IMR-90 (cell line): ENCODE data around the gene PTPN4. TPM values are rescaled to one million over a fixed set of nuclear protein-coding genes. Genes with fewer than 3 reads are reported as not detected.

Experiments
- ATAC-seq: fragments of 200-7000 bp; cut with Tn5 transposase; 2 replicates; pipeline ENCODE4 v1.9.1; 2020; ENCODE audit warnings: low read depth, mild to moderate bottlenecking, moderate library complexity
- BruUV-seq: library from RNA; stranded (reverse); fragments of 400-500 nt; replicated peaks from 2 replicates; lab custom pipeline; 2021; lab: Mats Ljungman, UMichigan
- CTCF ChIA-PET: fragments of 300-600 bp; formaldehyde crosslinking; extraction: SDS; loops from one replicate; lab custom pipeline; 2021; ENCODE audit warnings: antibody characterized with exemption; lab: Yijun Ruan, JAX
- POLR2A ChIA-PET: fragments of 300-600 bp; sonication (Branson Sonifier 250); formaldehyde crosslinking; loops from one replicate; lab custom pipeline; 2022; ENCODE audit warnings: antibody characterized with exemption; ENCODE audit not compliant: unreplicated experiment; lab: Charles Lee
- DNase-seq: peaks from one replicate; pipeline ENCODE4 v3.0.0; 2013
- H2AFZ ChIP-seq: replicated peaks from 2 replicates; pipeline ENCODE3; 2013; ENCODE audit warnings: low read length, mild to moderate bottlenecking; ENCODE audit not compliant: poor library complexity
- H2AK5ac ChIP-seq: 2 replicates; pipeline ENCODE4 v1.6.1; 2013; ENCODE audit warnings: low read depth, low read length, inconsistent platforms
- H2AK9ac ChIP-seq: replicated peaks from 2 replicates; pipeline ENCODE3; 2013; ENCODE audit warnings: mild to moderate bottlenecking, low read depth, low read length, moderate library complexity; ENCODE audit not compliant: poor library complexity
- H2BK120ac ChIP-seq: 2 replicates; pipeline ENCODE4 v1.6.1; 2013; ENCODE audit warnings: low read depth, low read length, inconsistent platforms
- H2BK15ac ChIP-seq: 3 replicates; pipeline ENCODE4 v1.6.1; 2013; ENCODE audit warnings: low read depth, low read length, inconsistent platforms
- H2BK20ac ChIP-seq: 2 replicates; pipeline ENCODE4 v1.6.1; 2013; ENCODE audit warnings: low read depth, mild to moderate bottlenecking, inconsistent platforms, low read length, moderate library complexity
- H2BK5ac ChIP-seq: 2 replicates; pipeline ENCODE4 v1.6.1; 2013; ENCODE audit warnings: mild to moderate bottlenecking, low read depth, low read length, inconsistent platforms; ENCODE audit not compliant: poor library complexity, severe bottlenecking
- H3K14ac ChIP-seq: replicated peaks from 2 replicates; pipeline ENCODE4 v1.6.1; 2013; ENCODE audit warnings: low read depth, low read length, inconsistent platforms
- H3K18ac ChIP-seq: 2 replicates; pipeline ENCODE4 v1.6.1; 2013; ENCODE audit warnings: low read depth, low read length, control low read depth
- H3K23ac ChIP-seq: 2 replicates; pipeline ENCODE4 v1.6.1; 2013; ENCODE audit warnings: low read depth, low read length, inconsistent platforms
- H3K27ac ChIP-seq: 2 replicates; pipeline ENCODE4 v1.5.1; 2013; ENCODE audit warnings: mild to moderate bottlenecking, control low read depth, low read length; ENCODE audit not compliant: insufficient read depth
- H3K27me3 ChIP-seq: 2 replicates; pipeline ENCODE4 v1.6.1; 2013; ENCODE audit warnings: low read length; ENCODE audit not compliant: control insufficient read depth, insufficient read depth
- H3K36me3 ChIP-seq: 2 replicates; pipeline ENCODE4 v1.6.1; 2013; ENCODE audit warnings: low read length, mixed read lengths; ENCODE audit not compliant: control insufficient read depth, insufficient read depth
- H3K4ac ChIP-seq: 2 replicates; pipeline ENCODE4 v1.6.1; 2013; ENCODE audit warnings: low read depth, low read length, inconsistent platforms
- H3K4me1 ChIP-seq: 2 replicates; pipeline ENCODE4 v1.6.1; 2013; ENCODE audit warnings: low read length, mixed read lengths; ENCODE audit not compliant: control insufficient read depth, insufficient read depth
- H3K4me2 ChIP-seq: 2 replicates; pipeline ENCODE4 v1.6.1; 2013; ENCODE audit warnings: low read depth, mild to moderate bottlenecking, control low read depth, low read length, moderate library complexity
- H3K4me3 ChIP-seq: 2 replicates; pipeline ENCODE4 v1.5.1; 2013; ENCODE audit warnings: low read depth, mild to moderate bottlenecking, control low read depth, low read length, moderate library complexity; ENCODE audit not compliant: insufficient read depth
- H3K56ac ChIP-seq: 2 replicates; pipeline ENCODE4 v1.6.1; 2013; ENCODE audit warnings: low read length, inconsistent platforms; ENCODE audit not compliant: insufficient read depth; ENCODE audit errors: extremely low read depth
- H3K79me1 ChIP-seq, 2 experiments: 2 replicates each; pipeline ENCODE4 v1.6.1; 2013; ENCODE audit warnings: low read length in 2 of 2, inconsistent platforms in 1 of 2, low read depth in 1 of 2
- H3K9ac ChIP-seq: 2 replicates; pipeline ENCODE4 v1.6.1; 2013; ENCODE audit warnings: low read depth, low read length, control low read depth
- H3K9me1 ChIP-seq: 2 replicates; pipeline ENCODE4 v1.6.1; 2013; ENCODE audit warnings: low read length, inconsistent platforms; ENCODE audit not compliant: insufficient read depth
- H3K9me3 ChIP-seq: 2 replicates; pipeline ENCODE4 v1.6.1; 2013; ENCODE audit warnings: low read length; ENCODE audit not compliant: control insufficient read depth, insufficient read depth
- H4K20me1 ChIP-seq: 2 replicates; pipeline ENCODE4 v1.6.1; 2013; ENCODE audit warnings: low read length, inconsistent platforms; ENCODE audit not compliant: insufficient read depth
- H4K5ac ChIP-seq: 2 replicates; pipeline ENCODE4 v1.6.1; 2013; ENCODE audit warnings: mild to moderate bottlenecking, low read depth, low read length, control low read depth
- H4K8ac ChIP-seq, 2 experiments: 2 replicates each; pipeline ENCODE4 v1.6.1; 2013; ENCODE audit warnings: low read depth in 2 of 2, low read length in 2 of 2, control low read depth in 1 of 2, inconsistent platforms in 1 of 2
- H4K91ac ChIP-seq: 2 replicates; pipeline ENCODE4 v1.6.1; 2013; ENCODE audit warnings: low read depth, low read length, inconsistent platforms; ENCODE audit not compliant: insufficient read depth
- BHLHE40 ChIP-seq: fragments of 150-350 bp; IDR thresholded peaks from 2 replicates; pipeline ENCODE4 v1.6.1; 2016; ENCODE audit warnings: mild to moderate bottlenecking, low read depth, low read length
- CEBPB ChIP-seq: IDR thresholded peaks from 2 replicates; pipeline ENCODE4 v1.6.1; 2012; ENCODE audit warnings: low read depth, low read length, improper control_type of control experiment
- CHD1 ChIP-seq: IDR thresholded peaks from 2 replicates; pipeline ENCODE4 v1.6.1; 2012; ENCODE audit warnings: low read depth, low read length, improper control_type of control experiment
- FOS ChIP-seq: fragments of 150-350 bp; IDR thresholded peaks from 2 replicates; pipeline ENCODE4 v1.6.1; 2016; ENCODE audit warnings: low read depth, low read length
- MAZ ChIP-seq: IDR thresholded peaks from 2 replicates; pipeline ENCODE4 v1.6.1; 2012; ENCODE audit warnings: low read depth, mild to moderate bottlenecking, low read length, improper control_type of control experiment, moderate library complexity, borderline replicate concordance
- POLR2A ChIP-seq: IDR thresholded peaks from 2 replicates; pipeline ENCODE4 v1.6.1; 2012; ENCODE audit warnings: mild to moderate bottlenecking, low read depth, low read length
- RAD21 ChIP-seq: IDR thresholded peaks from 2 replicates; pipeline ENCODE4 v1.6.1; 2012; ENCODE audit warnings: low read length, improper control_type of control experiment
- SMC3 ChIP-seq: fragments of 150-350 bp; IDR thresholded peaks from 2 replicates; pipeline ENCODE4 v1.6.1; 2016; ENCODE audit warnings: low read depth, mild to moderate bottlenecking, antibody characterized with exemption, low read length, moderate library complexity
- USF2 ChIP-seq: fragments of 150-350 bp; IDR thresholded peaks from 2 replicates; pipeline ENCODE4 v1.6.1; 2017; ENCODE audit warnings: mild to moderate bottlenecking, antibody characterized with exemption, low read length, low read depth
- WGBS, 2 experiments: methylation state at CpG; one replicate each; pipeline versions ENCODE4 v1.1.5 to v1.1.7; 2013; ENCODE audit warnings: missing lambda C conversion rate in 2 of 2; ENCODE audit not compliant: insufficient read length in 1 of 2; ENCODE audit errors: extremely low coverage in 2 of 2; 5-methylcytosine and 5-hydroxymethylcytosine counted together
- dilution Hi-C: fragments of 300-500 bp; cut with HindIII; formaldehyde crosslinking; loops from one replicate; pipeline ENCODE4 v1.14.3; 2018; ENCODE audit warnings: low sequenced_read_pairs; ENCODE audit not compliant: unreplicated experiment
- in situ Hi-C: fragments of 300-500 bp; cut with MboI; formaldehyde crosslinking; loops from 3 replicates; pipeline ENCODE4 v1.14.3; 2019; ENCODE audit warnings: low sequenced_read_pairs, inconsistent platforms, mixed read lengths
- intact Hi-C: fragments of 100-400 bp; cut with micrococcal nuclease; formaldehyde crosslinking; loops from 2 replicates; pipeline ENCODE4 v1.10.0; 2022
- polyA plus RNA-seq, 3 experiments: library from polyadenylated mRNA; depleted of rRNA; stranded (reverse); fragments of >200 nt; gene quantifications; 2 replicates each; pipeline ENCODE4 v1.2.3, GENCODE V29; 2012; ENCODE audit warnings: low replicate concordance in 1 of 3
- total RNA-seq: library from RNA; depleted of rRNA; stranded (reverse); fragments of >200 nt; gene quantifications from 2 replicates; pipeline ENCODE4 v1.2.3, GENCODE V29; 2012

Gene PTPN4
- total and polyA plus RNA-seq, 2 of the 4 experiments (the other 2 are of a cell fraction): 2.9 to 19.2 TPM

GRCh38 chr2:119837350-119837749 is 77.6 kb downstream of the PTPN4 start:
- Histone ChIP-seq H2BK5ac (no peak overlapping the region), H2AK9ac (no peak overlapping the region), H3K56ac (no peak overlapping the region), H3K4me2 (no peak overlapping the region), H2BK120ac (no peak overlapping the region), H4K8ac (no peak overlapping the region), H2AFZ (no peak overlapping the region), H3K4me3 (no peak overlapping the region), H3K14ac (no peak overlapping the region), H3K23ac (no peak overlapping the region), H3K27me3 (no peaks in the 10 kb centered on the region), H3K79me1 (peaks cover 0 to 4% of the 10 kb centered on the region in 2 experiments; a peak in 2 of 4 replicates), H4K91ac (no peak overlapping the region), H4K20me1 (no peaks in the 10 kb centered on the region), H3K9me3 (no peaks in the 10 kb centered on the region), H3K4ac (no peak overlapping the region), H2BK20ac (no peak overlapping the region), H3K4me1 (0 out of 2 replicates have a peak, but pooled peaks cover 2% of the 10 kb centered on the region), H3K27ac (no peak overlapping the region), H2BK15ac (no peak overlapping the region), H2AK5ac (no peak overlapping the region), H3K9me1 (0 out of 2 replicates have a peak, but pooled peaks cover 2% of the 10 kb centered on the region), H3K9ac (no peak overlapping the region), H4K5ac (no peak overlapping the region), H3K36me3 (no peaks in the 10 kb centered on the region), H3K18ac (no peak overlapping the region)
- no TSS peak for BruUV-seq
- intact Hi-C loops: no loop called here
- TF ChIP-seq USF2: no peak
- no peak for TF ChIP-seq SMC3
- no peak for TF ChIP-seq RAD21
- TF ChIP-seq FOS: no peak
- no peak for TF ChIP-seq POLR2A
- no peak for TF ChIP-seq MAZ
- no peak for TF ChIP-seq CHD1
- TF ChIP-seq CEBPB: no peak
- no peak for TF ChIP-seq BHLHE40
- ChIA-PET CTCF (interaction anchor here (1.3 kb wide), 1 partner anchor 8 kb away, joined by 3 read pairs; no protein-coding TSS in a partner anchor), POLR2A (no interaction called here)
- dilution Hi-C loops: no loop called here
- no peak for ATAC-seq
- DNase-seq: no peak
- 100% methylated on average over 4 of the region's 12 CpGs; no CpG with 5 or more reads in 1 of the 2 experiments for WGBS, 2 experiments
- in situ Hi-C loops: no loop called here
